Astrocyte (in vitro differentiated cells and primary cell): ENCODE measurements around the gene NME3.

Source experiments
- EZH2 ChIP-seq: IDR thresholded peaks from 2 replicates; pipeline ENCODE4 v1.6.1; 2012; ENCODE audit warnings: mild to moderate bottlenecking, low read length, inconsistent platforms; ENCODE audit not compliant: insufficient read depth
- TF ChIP-seq, protein P1 (sequence below): IDR thresholded peaks from 2 replicates; pipeline ENCODE4 v1.5.1; 2011; ENCODE audit warnings: low read depth, mild to moderate bottlenecking, inconsistent platforms, low read length, moderate library complexity; ENCODE audit not compliant: insufficient read depth

DNA sequence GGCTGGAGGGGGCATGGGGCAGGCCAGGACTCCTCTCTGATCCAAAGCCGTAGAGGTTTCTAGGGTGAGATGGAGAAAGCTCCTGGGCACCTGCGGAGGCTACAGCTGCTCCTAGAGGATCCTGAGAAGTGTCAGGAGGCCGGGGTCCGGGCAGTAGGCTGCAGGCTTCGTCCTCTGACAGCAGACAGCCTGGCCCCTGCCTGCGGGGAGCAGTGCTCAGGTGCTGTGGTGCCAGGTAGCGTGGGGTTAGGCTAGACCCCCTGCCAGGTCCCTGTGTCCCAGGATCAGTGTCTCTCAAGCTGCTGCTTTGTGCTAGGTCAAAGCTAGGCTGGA lies 3.1 kb upstream of the NME3 start:
- TF ChIP-seq, protein P1, sequence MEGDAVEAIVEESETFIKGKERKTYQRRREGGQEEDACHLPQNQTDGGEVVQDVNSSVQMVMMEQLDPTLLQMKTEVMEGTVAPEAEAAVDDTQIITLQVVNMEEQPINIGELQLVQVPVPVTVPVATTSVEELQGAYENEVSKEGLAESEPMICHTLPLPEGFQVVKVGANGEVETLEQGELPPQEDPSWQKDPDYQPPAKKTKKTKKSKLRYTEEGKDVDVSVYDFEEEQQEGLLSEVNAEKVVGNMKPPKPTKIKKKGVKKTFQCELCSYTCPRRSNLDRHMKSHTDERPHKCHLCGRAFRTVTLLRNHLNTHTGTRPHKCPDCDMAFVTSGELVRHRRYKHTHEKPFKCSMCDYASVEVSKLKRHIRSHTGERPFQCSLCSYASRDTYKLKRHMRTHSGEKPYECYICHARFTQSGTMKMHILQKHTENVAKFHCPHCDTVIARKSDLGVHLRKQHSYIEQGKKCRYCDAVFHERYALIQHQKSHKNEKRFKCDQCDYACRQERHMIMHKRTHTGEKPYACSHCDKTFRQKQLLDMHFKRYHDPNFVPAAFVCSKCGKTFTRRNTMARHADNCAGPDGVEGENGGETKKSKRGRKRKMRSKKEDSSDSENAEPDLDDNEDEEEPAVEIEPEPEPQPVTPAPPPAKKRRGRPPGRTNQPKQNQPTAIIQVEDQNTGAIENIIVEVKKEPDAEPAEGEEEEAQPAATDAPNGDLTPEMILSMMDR: no peak
- TF ChIP-seq EZH2: no peak
